HL-60/S4 treated with retinoic acid at 250 ng/mL for 4 days and 3 days (cell line): ENCODE measurements around the gene GMDS.

ENCODE experiments used
- in situ Hi-C: fragments of 300-500 bp; cut with MboI; formaldehyde crosslinking; loops from 2 replicates; pipeline ENCODE4 v1.7.0; 2022; ENCODE audit warnings: low sequenced_read_pairs

The GMDS gene

GRCh38 chr6:1871724-1872315 is 373.6 kb downstream of the GMDS start:
- in situ Hi-C loops, result no loop called here

- in situ Hi-C loops, result no loop called here
Observed at GRCh38 chr6:1870932-1871331, 374.5 kb downstream of the GMDS start.

GRCh38 chr6:1870251-1870650 is 375.2 kb downstream of the GMDS start:
- in situ Hi-C loops, result no loop called here

GRCh38 chr6:1869769-1870168 is 375.6 kb downstream of the GMDS start:
- in situ Hi-C loops, result no loop called here

GRCh38 chr6:1869308-1869707 is 376.1 kb downstream of the GMDS start:
- in situ Hi-C loops, result no loop called here

- in situ Hi-C loops, result no loop called here
Observed at GRCh38 chr6:1868561-1869261, 376.7 kb downstream of the GMDS start.

- in situ Hi-C loops, result no loop called here
Observed at GRCh38 chr6:1867197-1867596, 378.2 kb downstream of the GMDS start.

- in situ Hi-C loops, result no loop called here
Observed at GRCh38 chr6:1865585-1865984, 379.8 kb downstream of the GMDS start.

GRCh38 chr6:1864496-1864895 is 380.9 kb downstream of the GMDS start:
- in situ Hi-C loops, result no loop called here

- in situ Hi-C loops, result no loop called here
Observed at GRCh38 chr6:1862411-1862810, 383.0 kb downstream of the GMDS start.

GRCh38 chr6:1860756-1861348 is 384.6 kb downstream of the GMDS start:
- in situ Hi-C loops, result no loop called here

GRCh38 chr6:1858859-1859258 is 386.5 kb downstream of the GMDS start:
- in situ Hi-C loops, result no loop called here

- in situ Hi-C loops, result no loop called here
Observed at GRCh38 chr6:1858196-1858595, 387.2 kb downstream of the GMDS start.

GRCh38 chr6:1856381-1856780 is 389.0 kb downstream of the GMDS start:
- in situ Hi-C loops, result no loop called here

GRCh38 chr6:1855890-1856289 is 389.5 kb downstream of the GMDS start:
- in situ Hi-C loops, result no loop called here

GRCh38 chr6:1854296-1854695 is 391.1 kb downstream of the GMDS start:
- in situ Hi-C loops, result no loop called here

- in situ Hi-C loops, result no loop called here
Observed at GRCh38 chr6:1853761-1854160, 391.6 kb downstream of the GMDS start.

GRCh38 chr6:1851681-1852456 is 393.5 kb downstream of the GMDS start:
- in situ Hi-C loops, result no loop called here

- in situ Hi-C loops, result no loop called here
Observed at GRCh38 chr6:1850840-1851157, 394.6 kb downstream of the GMDS start.

- in situ Hi-C loops, result no loop called here
Observed at GRCh38 chr6:1850121-1850839, 395.1 kb downstream of the GMDS start.

GRCh38 chr6:1849691-1850090 is 395.7 kb downstream of the GMDS start:
- in situ Hi-C loops, result no loop called here
